ENCODE measurements around the gene CERS2. TPM values are rescaled to one million over a fixed set of nuclear protein-coding genes. Genes with fewer than 3 reads are reported as not detected.

The CERS2 gene
- total and polyA plus RNA-seq, 2 of the 13 experiments (the other 11 are each of a cell fraction or from before 2014, with no cell fraction given) = 269 to 298 TPM

GRCh38 chr1:150971583-150972416 lies 2.8 kb downstream of the CERS2 start (continued):
- TF ChIP-seq SMAD3 (CRISPR knock-in tag; IDR thresholded peaks at IDR 0.05) (no peak), NR0B2 (CRISPR knock-in tag; IDR thresholded peaks at IDR 0.05) (no peak), KIAA2018 (CRISPR knock-in tag; IDR thresholded peaks at IDR 0.05; ENCODE audit: borderline replicate concordance) (no peak), ZNF567 (CRISPR knock-in tag; IDR thresholded peaks at IDR 0.05; ENCODE audit: borderline replicate concordance) (no peak), ZNF44 (CRISPR knock-in tag; IDR thresholded peaks at IDR 0.05) (no peak), RFX5 (IDR thresholded peaks at IDR 0.05; ENCODE audit: low read depth, low read length) (no peak), MAFK (conservative IDR thresholded peaks at IDR 0.05 in 1 of 2, IDR thresholded peaks at IDR 0.05 in 1 of 2; ENCODE audit: low read length in 2 of 2) (no peak), TMF1 (CRISPR knock-in tag; IDR thresholded peaks at IDR 0.05; ENCODE audit: low read depth) (no peak), ZNF556 (CRISPR knock-in tag; IDR thresholded peaks at IDR 0.05; ENCODE audit: borderline replicate concordance) (no peak), MLXIP (CRISPR knock-in tag; IDR thresholded peaks at IDR 0.05; ENCODE audit: borderline replicate concordance) (no peak), ZNF232 (CRISPR knock-in tag; IDR thresholded peaks at IDR 0.05; ENCODE audit: borderline replicate concordance) (0 out of 2 replicates have a peak, but pooled peaks have one; percentile 33), ZFP36L2 (CRISPR knock-in tag; IDR thresholded peaks at IDR 0.05) (no peak), MAFF (IDR thresholded peaks at IDR 0.05; ENCODE audit: low read depth, low read length) (no peak), SMAD9 (CRISPR knock-in tag; IDR thresholded peaks at IDR 0.05) (no peak), KDM4B (CRISPR knock-in tag; IDR thresholded peaks at IDR 0.05) (no peak), ZBTB7A (CRISPR knock-in tag; IDR thresholded peaks at IDR 0.05) (no peak), ESRRA (CRISPR knock-in tag; IDR thresholded peaks at IDR 0.05; ENCODE audit: low read depth) (no peak), ZNF761 (CRISPR knock-in tag; conservative IDR thresholded peaks at IDR 0.05) (no peak), SOX5 (CRISPR knock-in tag; IDR thresholded peaks at IDR 0.05; ENCODE audit: borderline replicate concordance) (no peak)
